Measurements from ENCODE around the gene LRRC75A.
"Not testable (repeated sequence)": the region's sequence is repeated elsewhere in the genome, so short reads cannot be mapped to it uniquely, and the experiment has no call there.

The LRRC75A gene

GRCh38 chr17:16395887-16396286, 96.1 kb downstream of the LRRC75A start:
- not testable (repeated sequence) for DNase-seq

- DNase-seq = not testable (repeated sequence)
Measured at GRCh38 chr17:16392491-16392890, 99.5 kb downstream of the LRRC75A start.

All from stimulated activated CD4-positive, alpha-beta T cell treated with anti-CD3 and anti-CD28 coated beads, Interleukin-15, amount 100 ng/mL, for 24 hours (primary cell).